DOHH2 (cell line): ENCODE results near the gene MPRIP.

ENCODE experiments used
- EZH2phosphoT487 ChIP-seq: fragments of 200-600 bp; sonication (generic); IDR thresholded peaks from 2 replicates; pipeline ENCODE4 v1.6.1; 2017; ENCODE audit warnings: borderline replicate concordance, mild to moderate bottlenecking, antibody characterized with exemption, low read length, moderate library complexity, mixed read lengths
- TF ChIP-seq, protein P1 (sequence below): fragments of 200-600 bp; sonication (generic); IDR thresholded peaks from one replicate; pipeline ENCODE4 v1.5.1; 2014; ENCODE audit warnings: antibody characterized with exemption, mild to moderate bottlenecking, low read depth, low read length; ENCODE audit not compliant: poor library complexity, severe bottlenecking

- TF ChIP-seq, protein P1, sequence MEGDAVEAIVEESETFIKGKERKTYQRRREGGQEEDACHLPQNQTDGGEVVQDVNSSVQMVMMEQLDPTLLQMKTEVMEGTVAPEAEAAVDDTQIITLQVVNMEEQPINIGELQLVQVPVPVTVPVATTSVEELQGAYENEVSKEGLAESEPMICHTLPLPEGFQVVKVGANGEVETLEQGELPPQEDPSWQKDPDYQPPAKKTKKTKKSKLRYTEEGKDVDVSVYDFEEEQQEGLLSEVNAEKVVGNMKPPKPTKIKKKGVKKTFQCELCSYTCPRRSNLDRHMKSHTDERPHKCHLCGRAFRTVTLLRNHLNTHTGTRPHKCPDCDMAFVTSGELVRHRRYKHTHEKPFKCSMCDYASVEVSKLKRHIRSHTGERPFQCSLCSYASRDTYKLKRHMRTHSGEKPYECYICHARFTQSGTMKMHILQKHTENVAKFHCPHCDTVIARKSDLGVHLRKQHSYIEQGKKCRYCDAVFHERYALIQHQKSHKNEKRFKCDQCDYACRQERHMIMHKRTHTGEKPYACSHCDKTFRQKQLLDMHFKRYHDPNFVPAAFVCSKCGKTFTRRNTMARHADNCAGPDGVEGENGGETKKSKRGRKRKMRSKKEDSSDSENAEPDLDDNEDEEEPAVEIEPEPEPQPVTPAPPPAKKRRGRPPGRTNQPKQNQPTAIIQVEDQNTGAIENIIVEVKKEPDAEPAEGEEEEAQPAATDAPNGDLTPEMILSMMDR = no peak
- TF ChIP-seq EZH2phosphoT487 = no peak
These were observed 118.9 kb downstream of the MPRIP start for GRCh38 chr17:17161121-17161520.
